HG02610 (cell line): Measurements from ENCODE around the gene DIAPH2.
"Not testable (repeated sequence)": the region's sequence is repeated elsewhere in the genome, so short reads cannot be mapped to it uniquely, and the experiment has no call there.

Experiments used
- ATAC-seq: cut with Tn5 transposase; IDR thresholded peaks from one replicate; pipeline ENCODE4 v1.9.1; 2021; ENCODE audit warnings: mild to moderate bottlenecking, moderate library complexity; ENCODE audit not compliant: unreplicated experiment

The DIAPH2 gene

DNA sequence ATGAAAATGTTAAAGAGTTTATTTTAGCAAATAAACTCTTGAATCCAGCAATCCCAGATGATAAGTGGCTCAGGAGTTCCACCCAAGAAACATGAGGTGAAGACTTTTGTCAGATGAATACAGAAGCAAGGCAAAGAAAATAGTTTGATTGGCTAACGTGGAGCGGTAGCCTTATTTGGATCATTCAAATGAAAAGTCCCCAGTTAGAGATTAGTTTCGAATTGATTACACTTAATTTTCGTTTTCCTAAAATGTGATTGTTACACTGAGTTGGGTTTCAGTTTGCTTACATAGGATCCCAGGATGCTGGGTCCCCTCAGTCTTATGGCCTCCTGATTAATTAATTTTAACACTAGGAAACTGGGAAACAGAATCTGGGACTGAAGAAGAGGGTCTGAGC lies 122.7 kb downstream of the DIAPH2 start:
- no peak for ATAC-seq

DNA sequence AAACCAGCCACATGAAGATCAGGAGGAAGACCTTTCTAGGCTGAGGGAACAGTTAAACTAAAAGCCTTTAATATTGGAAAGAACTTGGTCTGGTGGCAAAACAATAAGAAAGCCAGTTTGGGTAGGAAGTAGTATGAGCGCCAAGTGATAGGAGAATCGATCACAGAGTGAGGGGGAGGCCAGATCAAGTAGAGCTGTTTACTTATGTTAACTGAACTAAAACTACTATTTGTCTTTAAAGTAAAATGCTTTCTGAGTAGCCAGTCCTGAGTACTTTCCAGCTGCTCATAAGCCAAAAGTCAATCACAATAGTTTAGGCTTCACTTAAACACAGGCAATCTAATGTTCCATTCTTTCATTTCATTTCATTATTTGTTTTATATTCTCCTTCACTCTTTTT lies 136.3 kb downstream of the DIAPH2 start:
- ATAC-seq = no peak

DNA sequence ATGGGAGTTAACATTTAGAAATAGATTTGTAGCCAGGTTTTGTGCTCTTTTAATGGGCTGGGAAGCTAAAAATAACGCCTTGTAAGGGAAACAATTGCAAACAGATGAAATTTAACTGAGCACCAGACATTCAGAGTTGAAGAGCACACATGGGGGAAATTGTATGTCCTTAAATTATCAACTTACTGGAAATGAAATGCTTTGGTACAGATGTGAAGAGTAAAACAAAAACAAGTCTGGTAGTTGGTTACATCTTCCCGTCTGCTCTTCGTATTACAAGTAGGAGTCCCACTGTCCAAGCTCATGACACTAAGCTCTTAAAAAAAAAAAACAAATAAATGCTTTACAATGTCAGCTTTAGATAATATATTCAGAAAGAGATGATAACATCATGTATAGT lies 139.5 kb downstream of the DIAPH2 start:
- no peak for ATAC-seq

DNA sequence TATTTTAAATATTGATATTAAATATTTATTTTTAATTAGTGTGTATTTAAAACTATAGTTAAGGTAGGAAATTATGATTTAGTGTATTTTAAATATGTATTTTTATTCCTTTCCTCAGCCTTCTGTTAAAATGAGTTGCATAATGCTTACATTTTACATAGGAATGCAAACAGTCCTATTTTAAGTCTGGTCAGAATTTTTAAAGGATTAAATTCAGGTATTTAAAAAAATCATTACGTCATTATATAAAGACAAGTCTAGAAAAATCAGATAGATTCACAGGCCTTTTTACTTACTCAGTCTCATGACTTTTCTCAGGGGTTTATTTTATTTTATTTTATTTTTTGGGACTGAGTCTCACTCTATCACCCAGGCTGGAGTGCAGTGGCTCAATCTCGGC lies 148.7 kb downstream of the DIAPH2 start:
- no peak for ATAC-seq

DNA sequence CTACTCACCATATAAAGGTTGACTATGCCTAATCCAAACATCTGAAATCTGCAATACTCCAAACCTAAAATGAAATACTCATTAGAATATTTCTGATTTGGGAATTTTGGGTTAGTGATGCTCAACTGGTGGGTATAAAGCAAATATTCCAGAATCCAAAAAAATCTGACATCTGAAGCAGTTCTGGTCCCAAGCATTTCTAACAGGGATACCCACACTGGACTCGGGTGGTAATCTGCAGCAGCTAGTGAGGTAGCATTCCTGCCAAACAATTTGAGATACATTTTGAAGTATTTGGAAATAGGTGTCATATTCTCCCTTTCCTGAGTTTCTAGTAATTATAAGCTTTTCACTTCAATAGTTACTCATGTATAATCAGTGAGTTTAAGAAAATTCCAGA lies 149.5 kb downstream of the DIAPH2 start:
- ATAC-seq = no peak

DNA sequence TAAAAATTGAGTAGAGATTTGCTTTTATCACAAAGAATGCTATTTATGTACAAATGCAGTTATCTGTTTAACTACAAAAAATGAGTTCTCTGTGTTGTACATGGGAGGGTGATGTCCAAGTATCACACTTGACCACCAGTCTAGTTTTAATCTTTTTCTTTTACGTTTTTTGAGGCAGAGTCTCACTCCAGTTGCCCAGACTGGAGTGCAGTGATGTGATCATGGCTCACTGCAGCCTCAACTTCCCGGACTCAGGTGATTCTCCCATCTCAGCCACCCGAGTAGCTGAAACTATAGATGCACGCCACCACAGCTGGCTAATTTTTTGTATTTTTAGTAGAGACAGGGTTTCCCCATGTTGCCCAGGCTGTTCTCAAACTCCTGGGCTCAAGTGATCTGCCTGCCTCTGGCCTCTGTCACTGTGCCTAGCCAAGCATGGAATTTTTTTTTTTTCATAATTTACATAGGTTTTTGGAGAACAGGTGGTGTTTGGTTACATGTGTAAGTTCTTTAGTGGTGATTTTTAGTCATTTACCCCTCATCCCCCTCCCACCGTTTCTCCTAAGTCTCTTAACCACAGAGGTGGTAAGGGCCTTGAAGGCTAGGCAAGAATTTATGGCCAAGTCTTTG lies 151.1 kb downstream of the DIAPH2 start:
- peak; percentile 86 for ATAC-seq

DNA sequence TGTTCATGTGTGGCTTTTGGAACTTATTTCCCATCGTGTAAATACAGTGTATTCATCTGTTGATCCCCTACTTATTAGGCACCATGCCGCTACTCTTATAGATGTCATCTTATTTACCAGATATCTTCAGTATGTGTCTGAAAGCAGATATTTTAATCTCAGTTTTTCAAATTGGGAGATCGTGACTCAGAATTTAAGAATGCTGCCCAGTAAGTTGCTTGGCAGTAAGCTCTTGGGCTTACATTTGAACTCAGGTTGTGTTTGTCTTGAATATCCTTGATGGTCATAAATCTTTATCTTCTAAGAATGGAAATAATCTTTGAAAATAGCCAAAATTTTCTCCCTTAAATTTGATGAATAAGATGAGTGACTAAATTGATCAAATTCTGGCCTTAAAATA lies 153.2 kb downstream of the DIAPH2 start:
- no peak for ATAC-seq

DNA sequence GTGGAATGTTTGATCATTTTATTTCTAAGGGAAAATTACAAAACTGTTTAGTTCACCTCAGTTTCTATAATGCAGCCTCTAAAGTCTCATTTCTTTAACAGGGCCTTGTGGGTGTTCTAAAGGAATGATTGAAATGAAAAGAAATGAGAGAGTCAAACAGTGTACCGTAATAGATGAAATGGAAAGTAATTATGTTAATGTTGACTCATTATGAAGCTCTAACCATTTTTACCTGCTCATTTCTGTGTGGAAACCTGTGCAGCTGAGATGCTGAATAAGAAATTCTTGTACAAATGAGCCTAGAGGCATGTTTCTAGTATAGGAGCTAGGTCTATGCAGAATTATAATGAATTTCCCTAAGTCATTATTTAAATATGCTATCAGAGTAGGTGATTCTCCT lies 153.9 kb downstream of the DIAPH2 start:
- ATAC-seq = peak; percentile 35

DNA sequence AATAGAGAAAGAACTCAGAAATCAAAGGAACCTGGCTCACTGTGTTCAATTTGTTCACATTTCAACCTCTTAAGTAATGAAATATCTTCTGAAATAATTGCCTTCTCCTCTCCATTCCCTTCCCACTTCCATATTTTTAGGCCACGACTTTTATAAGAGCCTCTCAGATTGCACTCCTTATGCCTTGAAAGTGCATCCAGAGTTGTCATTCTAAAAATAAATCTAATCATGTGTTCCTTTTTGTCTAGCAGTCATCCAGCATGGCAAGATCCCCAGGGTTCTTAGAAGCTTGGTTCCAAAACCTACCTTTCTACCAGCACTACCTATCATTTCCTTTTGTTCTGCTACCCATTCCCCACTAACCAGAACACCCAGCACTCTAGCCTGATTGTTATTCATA lies 156.7 kb downstream of the DIAPH2 start:
- no peak for ATAC-seq

DNA sequence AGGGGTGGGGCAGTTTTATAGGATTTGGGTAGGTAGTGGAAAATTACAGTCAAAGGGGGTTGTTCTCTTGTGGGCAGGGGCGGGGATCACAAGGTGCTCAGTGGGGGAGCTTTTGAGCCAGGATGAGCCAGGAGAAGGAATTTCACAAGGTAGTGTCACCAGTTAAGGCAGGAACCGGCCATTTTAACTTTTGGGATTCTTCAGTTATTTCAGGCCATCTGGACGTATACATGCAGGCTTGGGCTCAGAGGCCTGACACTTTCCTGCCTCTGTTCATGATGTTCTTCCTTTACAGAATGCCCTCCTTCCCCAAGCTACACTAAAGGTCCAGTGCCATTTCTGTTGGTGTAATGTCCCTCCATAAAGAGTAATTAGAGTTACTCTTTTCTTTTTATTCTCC lies 157.2 kb downstream of the DIAPH2 start:
- not testable (repeated sequence) for ATAC-seq

DNA sequence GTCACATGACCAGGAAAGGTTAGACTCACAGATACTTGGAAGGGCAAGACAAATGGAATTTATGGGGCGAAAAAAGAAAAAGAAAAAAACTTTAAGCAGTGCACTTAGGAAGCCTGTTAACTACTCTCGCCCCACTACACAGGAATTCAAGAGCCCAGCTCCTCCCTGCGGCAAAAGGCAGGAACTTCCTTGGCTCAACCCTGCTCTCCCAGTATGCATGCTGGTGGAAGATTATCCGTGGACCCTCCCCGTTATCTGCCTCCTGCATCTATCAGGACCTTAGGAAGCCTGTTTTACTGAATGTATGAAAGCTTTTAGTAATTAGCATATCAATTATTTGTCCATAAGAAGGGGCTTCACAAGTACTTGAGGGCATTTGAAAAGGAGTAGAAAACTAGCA lies 158.9 kb downstream of the DIAPH2 start:
- ATAC-seq = no peak

DNA sequence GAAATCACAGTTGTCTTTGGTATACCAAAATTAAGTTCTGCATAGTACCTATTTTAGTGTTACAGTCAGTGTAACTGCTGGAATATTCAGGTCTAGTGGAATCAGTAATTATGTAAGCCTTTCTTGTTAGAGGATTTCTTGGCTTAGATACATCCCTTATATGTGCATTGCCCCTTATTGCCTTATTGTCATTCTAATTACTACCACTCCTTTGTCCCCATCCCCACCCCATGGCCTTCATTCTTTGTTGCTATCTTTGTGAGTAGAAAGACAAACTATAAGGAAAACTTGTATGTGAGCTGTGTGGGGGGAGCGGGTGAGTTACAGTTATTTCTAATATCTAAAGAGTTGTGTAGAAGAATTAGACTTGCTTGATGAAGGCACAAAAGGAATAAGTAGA lies 162.2 kb downstream of the DIAPH2 start:
- no peak for ATAC-seq

DNA sequence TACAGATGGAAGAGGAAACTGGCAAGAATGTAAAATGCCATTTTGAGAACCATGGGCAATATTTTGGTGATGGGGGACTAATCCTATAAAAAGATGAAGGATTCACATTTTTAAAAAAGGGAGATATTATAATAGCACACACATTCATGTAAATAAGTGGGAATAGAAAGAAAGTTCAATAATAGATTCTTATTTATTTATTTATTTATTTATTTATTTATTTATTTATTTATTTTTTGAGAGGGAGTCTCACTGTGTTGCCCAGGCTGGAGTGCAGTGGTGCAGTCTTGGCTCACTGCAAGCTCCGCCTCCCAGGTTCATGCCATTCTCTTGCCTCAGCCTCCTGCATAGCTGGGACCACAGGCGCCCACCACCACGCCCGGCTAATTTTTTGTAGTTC lies 174.8 kb downstream of the DIAPH2 start:
- not testable (repeated sequence) for ATAC-seq

DNA sequence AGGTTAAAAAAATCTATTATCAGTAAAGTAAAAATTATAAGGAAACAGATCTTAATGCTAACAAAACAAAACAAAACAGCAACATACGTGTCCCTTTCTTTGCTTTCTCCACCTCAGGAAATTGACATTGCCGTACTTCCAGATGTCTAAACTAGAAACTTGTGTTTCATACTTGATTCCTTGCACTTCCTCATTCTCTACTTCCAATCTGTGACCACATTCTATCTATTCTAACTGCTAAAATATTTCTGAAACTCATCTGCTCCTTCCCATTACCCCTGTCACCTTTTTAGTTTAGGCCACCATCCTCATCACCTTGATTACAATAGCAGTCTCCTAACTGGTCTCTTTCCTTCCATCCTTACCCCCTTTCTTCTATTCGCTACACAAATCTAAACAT lies 176.6 kb downstream of the DIAPH2 start:
- ATAC-seq = peak; percentile 68

DNA sequence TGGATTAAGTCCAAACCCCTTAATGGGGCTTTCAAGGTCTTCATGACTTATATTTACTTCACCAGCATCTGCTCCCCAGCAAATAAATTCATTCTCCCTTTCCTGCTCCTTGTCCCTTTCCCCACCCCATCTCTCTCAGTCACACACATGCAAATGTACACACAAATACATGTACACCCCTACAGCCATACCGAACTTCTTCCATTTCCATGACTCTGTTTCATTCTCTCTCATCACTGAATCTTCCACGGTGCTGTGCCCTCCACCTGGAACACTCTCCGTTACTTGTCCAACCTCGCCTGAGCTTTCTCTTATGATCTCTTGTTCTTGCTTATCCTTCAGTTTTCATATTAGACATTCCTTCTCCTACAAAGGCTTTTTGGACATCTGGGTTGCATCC lies 177.0 kb downstream of the DIAPH2 start:
- peak; percentile 50 for ATAC-seq

DNA sequence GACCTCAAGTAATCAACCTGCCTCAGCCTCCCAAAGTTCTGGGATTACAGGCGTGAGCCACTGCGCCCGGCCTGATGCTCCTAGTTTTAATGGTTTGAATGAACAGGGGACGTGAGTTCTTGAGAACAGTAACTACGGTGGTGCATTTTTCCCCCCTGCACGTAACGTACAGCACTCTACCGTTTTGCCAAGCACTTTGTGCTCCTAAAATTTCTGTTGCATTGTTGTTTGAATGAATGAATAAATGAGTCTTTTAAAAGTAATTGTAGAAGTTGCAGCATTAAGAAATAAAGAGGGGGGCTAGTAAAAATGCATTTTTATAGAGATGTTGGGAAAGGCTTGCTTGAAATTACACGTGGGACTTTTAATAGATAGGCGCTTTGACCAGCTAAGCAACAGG lies 199.0 kb downstream of the DIAPH2 start, which contains the start of gene RPA4:
TSS of gene RPA4 (plus strand) at position 301 of the 400 bp plus-strand sequence. CDS start 403 bp downstream, outside the sequence.
- no peak for ATAC-seq

DNA sequence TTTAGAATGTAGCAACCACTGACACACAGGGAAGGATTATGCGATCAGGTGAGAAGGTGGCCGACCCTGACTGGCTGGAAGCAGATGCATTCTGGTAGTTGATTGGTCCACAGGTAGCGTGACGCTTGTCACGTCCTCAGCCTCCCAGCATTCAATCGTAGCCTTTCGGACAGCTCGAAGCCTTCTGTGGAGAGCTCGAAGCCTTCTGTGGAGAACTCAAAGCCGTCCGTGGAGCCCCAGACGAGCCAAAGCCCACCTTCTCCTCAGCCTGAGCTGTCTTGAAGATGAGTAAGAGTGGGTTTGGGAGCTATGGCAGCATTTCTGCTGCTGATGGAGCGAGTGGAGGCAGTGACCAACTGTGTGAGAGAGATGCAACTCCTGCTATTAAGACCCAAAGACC lies 199.4 kb downstream of the DIAPH2 start:
- ATAC-seq = no peak

DNA sequence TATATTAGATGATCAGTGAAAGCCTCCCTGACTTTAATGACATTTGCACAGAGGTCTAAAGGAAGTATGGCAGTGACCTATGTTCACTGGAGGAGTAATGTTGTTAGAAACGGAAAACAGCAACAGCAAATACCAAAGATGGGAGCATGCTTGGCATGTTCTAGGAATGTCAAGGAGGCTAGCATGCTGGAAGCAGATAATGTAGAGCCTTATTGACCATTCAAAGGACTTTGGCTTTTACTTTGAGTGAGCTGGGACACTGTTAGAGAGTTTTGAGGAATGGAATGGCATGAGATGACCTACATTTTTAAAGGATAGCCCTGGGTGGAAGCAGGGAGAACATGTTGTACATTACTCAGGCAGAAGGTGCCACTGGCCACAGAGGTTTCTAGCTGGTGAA lies 205.1 kb downstream of the DIAPH2 start:
- ATAC-seq = no peak

DNA sequence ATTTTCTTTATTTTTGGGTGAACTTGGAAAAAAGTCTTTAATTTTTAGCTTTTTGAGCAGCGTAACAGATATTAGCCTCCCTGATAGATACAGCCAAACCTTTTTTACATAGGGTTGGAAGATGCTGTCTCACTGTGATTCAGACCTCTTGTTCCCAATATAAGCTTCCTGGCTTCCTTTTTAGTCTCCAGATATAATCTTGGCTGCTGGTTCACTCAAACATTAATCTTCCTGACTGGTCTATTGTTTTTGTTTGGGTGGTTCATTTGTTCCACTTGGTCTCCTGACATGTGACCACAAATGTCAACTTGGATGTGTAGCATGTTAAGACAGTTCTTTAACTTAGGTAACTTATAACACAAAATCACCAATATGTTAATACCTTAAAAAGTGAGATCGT lies 222.1 kb downstream of the DIAPH2 start:
- ATAC-seq = no peak

DNA sequence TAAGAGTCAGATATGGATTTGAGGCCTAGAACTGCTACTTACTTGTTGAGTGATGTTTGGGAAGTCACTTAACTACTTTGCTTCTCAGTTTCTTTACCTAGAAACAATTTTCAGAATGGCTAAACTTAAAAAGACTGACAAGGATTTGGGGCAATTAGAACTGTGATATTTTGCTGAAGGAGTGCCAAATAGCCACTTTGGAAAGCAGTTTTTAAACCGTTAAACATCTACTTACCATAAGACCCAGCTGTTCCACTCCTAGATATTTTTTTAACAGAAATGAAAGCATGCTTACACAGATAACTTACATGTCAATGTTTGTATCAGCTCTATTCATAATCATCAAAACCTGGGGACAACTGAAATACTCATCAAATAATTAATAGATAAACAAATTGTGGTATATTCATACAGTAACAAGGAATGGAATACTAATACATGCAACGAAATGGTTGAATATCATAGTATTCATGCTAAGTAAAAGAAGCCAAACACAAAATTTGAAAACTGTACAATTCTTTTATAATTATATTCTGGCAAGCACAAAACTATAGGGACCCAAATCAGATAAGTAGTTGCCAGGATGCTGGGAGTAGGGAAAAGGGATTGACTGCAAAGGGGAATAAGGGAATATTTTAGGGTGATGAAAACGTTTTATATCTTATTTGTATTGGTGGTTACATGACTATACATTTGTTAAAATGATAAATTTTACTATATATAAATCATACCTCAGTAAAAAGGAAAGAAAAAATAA lies 223.1 kb downstream of the DIAPH2 start:
- no peak for ATAC-seq

DNA sequence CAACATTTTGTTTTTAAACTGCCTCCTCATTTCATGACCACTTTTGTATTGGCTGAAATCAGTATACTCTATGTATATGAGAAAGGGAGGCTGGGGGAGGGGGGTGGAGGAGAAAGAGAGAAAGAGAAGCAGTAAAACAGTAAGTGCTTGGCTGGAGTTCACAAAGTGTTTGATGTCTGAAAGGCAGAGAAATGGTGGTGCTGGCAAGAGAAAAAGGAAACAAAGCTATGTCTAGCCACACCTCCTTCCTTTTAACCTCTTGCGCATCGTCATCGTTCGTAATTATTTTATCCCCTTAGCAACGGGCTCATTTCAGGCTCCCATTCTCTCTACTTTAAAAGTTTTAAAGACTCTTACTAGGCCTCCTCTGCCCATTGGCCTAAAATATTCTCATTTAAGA lies 224.6 kb downstream of the DIAPH2 start:
- ATAC-seq = no peak

DNA sequence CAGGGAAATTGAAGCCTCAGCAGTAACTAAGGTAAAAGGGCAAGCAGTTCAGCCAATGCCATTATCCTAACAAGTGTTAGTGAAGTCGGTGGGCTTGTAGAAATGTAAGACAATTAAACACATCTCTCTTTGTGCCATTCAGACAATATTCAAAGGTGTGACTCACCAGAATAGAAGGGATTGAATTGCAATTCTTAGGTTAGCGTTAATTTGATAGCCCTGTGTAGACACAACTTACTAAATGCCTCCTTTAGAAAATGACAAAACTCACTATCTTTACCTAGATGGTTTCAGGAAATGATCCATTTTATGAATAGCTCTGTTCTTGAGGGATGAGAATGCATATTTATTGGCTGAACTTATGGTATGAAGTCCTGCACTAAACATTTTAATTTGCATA lies 234.2 kb downstream of the DIAPH2 start:
- ATAC-seq = no peak

DNA sequence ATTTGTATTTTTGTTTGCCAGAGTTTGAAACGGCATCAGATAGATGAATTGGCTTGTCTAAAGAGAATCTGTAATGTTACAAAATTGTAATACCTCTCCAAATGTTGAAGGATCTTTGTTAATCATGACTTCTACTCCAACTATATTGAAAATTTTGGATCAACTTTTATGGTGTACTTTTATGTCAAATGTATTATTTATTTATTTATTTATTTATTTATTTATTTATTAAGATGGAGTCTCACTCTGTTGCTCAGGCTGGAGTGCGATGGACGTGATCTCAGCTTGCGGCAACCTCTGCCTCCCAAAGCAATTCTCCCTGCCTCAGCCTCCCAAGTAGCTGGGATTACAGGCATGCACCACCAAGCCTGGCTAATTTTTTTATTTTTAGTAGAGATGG lies 235.0 kb downstream of the DIAPH2 start:
- no peak for ATAC-seq
